Activated CD8-positive, alpha-beta memory T cell treated with anti-CD3 and anti-CD28 coated beads, Interleukin-2, amount 10 ng/mL, durations not matched to agents 7 days and 5 days (primary cell): ENCODE measurements around the gene FBXW8. TPM values are rescaled to one million over a fixed set of nuclear protein-coding genes. Genes with fewer than 3 reads are reported as not detected.

Source experiments
- ATAC-seq: fragments of 150-1000 bp; cut with Tn5 transposase; one replicate; pipeline ENCODE4 v1.10.0; 2021; ENCODE audit warnings: moderate library complexity
- CTCF ChIA-PET: fragments of 350-600 bp; sonication (Branson Sonifier 250); formaldehyde crosslinking; loops from one replicate; lab custom pipeline; 2021; ENCODE audit warnings: antibody characterized with exemption; lab: Charles Lee
- DNase-seq: peaks from one replicate; pipeline ENCODE4 v3.0.0-alpha.2; 2020
- H3K27ac Mint-ChIP-seq: one replicate; pipeline ENCODE4 v1.8.0; 2021; ENCODE audit warnings: mild to moderate bottlenecking, mixed read lengths
- H3K27me3 Mint-ChIP-seq: one replicate; pipeline ENCODE4 v1.8.0; 2021; ENCODE audit warnings: mixed read lengths
- H3K36me3 Mint-ChIP-seq: one replicate; pipeline ENCODE4 v1.8.0; 2021; ENCODE audit warnings: mild to moderate bottlenecking, mixed read lengths
- H3K4me1 Mint-ChIP-seq: one replicate; pipeline ENCODE4 v1.8.0; 2021; ENCODE audit warnings: mixed read lengths
- H3K4me3 Mint-ChIP-seq: one replicate; pipeline ENCODE4 v1.8.0; 2021; ENCODE audit warnings: mild to moderate bottlenecking, moderate library complexity, mixed read lengths
- H3K9me3 Mint-ChIP-seq: one replicate; pipeline ENCODE4 v1.8.0; 2022; ENCODE audit warnings: low read depth, mixed read lengths
- total RNA-seq, 2 experiments: library from RNA; stranded (reverse); gene quantifications; one replicate each; pipeline ENCODE4 v1.2.3, GENCODE V29; 2021

FBXW8 gene
- total RNA-seq, 2 experiments from 2014 or later: 11.5 to 12.8 TPM

DNA sequence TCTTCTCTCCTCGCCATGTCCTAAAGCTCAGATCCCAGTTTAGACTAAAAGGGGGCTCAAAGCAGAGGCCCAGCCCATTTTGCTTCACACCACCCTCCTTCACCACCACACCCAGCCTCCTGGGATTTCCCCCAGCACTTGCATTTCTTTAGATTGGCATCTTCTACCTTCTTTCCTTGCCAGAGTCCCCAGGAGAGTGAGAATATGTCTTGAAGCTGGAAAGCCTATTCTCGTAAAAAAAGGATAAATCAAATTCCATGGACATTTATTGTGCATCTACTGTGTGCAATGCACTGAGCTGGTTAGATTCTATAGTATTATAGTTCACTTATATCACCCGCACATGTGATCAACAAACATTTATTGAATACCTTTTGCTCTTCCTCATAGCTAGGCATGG lies 10.2 kb downstream of the FBXW8 start:
- no peak overlapping the region for H3K4me3 Mint-ChIP-seq
- DNase-seq (no peak), ATAC-seq (no peak)
- peaks cover 82% of the 10 kb centered on the region for H3K4me1 Mint-ChIP-seq
- H3K36me3 Mint-ChIP-seq: peaks cover 21% of the 10 kb centered on the region
- peak overlapping the region; percentile 8 for H3K27ac Mint-ChIP-seq
- H3K9me3 Mint-ChIP-seq: no peaks in the 10 kb centered on the region
- H3K27me3 Mint-ChIP-seq: no peaks in the 10 kb centered on the region
- CTCF ChIA-PET: interaction anchor here (0.8 to 1.9 kb wide), 4 partner anchors 11 to 198 kb away, joined by 3 to 4 read pairs (median 3); partner anchors contain the start of gene FBXW8

- DNase-seq (no peak), ATAC-seq (peak; percentile 57)
- Mint-ChIP-seq H3K27ac (peak overlapping the region; percentile 91), H3K27me3 (no peaks in the 10 kb centered on the region), H3K9me3 (no peaks in the 10 kb centered on the region), H3K4me3 (peak overlapping the region; percentile 19), H3K4me1 (peaks cover 76% of the 10 kb centered on the region), H3K36me3 (peaks cover 20% of the 10 kb centered on the region)
- CTCF ChIA-PET: no interaction called here
Measured at GRCh38 chr12:116922194-116922897, 11.6 kb downstream of the FBXW8 start.

DNA sequence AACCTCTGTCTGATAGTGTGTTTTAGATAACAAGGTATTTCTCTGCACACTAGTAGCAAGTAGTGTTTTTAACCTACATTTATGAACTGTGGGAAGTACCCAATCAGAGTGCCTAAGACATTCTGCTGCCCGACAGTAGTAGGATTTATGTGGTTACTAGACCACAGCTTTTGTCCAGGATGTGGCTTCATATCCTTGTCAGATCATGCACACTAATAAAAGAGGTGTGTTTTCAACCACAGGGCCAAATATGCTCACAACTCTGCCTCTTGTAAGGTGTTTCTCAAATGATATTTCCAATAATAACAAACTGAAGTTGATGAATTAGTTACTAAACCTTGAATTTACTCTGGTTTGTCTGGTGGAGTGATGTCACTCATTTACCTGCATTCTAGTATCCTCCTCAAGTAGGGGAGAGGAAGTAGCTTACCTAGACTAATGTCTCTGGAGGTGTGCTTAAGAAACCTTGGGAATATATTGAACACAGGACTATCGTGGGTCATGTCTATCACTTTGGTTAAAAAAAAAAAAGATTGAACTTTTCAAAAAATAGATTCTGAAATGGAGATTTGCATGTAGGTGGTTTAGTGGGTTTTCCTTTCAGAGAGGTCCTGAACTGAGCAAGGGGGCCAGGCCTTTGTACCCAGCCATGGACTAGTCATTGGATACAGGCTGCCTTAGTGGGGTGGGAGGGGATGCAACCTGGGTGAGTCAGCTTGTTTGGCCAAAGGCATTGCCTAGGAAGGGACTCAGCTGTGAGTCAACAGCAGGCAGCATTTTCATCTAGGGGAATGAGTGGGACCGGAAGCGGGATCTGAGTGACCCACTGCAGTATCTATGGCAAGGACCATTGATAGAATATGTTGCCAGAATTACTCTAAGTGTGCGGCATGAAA lies 14.1 kb downstream of the FBXW8 start:
- H3K9me3 Mint-ChIP-seq: no peaks in the 10 kb centered on the region
- DNase-seq (peak; percentile 87), ATAC-seq (peak; percentile 84)
- H3K4me3 Mint-ChIP-seq: peak overlapping the region; percentile 46
- peak overlapping the region; percentile 82 for H3K27ac Mint-ChIP-seq
- H3K4me1 Mint-ChIP-seq: peaks cover 65% of the 10 kb centered on the region
- H3K27me3 Mint-ChIP-seq: no peaks in the 10 kb centered on the region
- CTCF ChIA-PET: interaction anchor here (1.4 to 2.0 kb wide), 2 partner anchors 13 to 37 kb away, joined by 3 to 6 read pairs; no protein-coding TSS in a partner anchor
- peaks cover 30% of the 10 kb centered on the region for H3K36me3 Mint-ChIP-seq

DNA sequence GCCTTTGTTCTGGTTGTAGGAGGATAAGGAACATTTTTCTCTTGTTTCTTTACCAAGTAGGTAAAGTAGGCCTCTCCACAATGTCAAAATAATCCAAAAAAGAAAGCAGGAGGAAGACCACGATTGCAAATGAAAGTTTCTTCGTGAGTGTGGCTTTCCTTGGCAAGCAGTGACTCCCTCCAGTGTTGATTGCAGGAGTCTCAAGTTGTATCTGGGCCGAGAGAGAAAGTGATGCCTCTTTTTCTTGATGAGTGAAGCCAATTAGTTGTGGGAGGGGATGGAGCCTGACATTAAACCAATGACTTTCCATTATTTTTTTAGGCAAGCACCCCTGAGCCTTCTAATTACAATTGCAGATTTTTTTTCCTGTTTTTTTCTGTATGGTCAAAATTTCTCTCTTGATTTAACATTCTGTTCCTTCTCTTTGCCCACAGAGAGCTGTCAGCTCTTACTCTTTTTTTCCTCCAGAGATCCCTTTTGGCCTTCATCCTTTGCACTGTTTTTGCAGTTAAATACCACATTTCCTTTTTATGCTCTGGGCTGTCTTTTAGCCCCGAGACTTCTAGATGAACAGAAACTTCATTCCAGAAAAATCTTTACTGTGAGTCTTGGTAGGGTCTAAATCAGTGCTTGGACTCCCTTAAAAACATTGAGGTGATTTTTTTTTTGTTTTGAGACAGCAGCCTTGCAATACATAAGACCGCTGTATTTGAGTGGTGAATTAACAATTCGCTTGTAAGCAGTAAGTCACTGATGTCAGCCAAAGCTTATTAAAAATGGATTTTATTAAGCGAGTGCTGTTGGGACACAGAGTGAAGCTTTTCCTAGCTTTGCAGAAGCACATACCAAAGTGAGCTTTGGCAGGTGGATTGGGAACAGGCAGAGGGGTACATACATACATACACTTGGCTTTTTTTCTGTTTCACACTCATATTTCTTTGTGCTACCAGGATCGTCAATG lies 15.8 kb downstream of the FBXW8 start:
- peaks cover 50% of the 10 kb centered on the region for H3K4me1 Mint-ChIP-seq
- CTCF ChIA-PET: interaction anchor here (1.3 kb wide), 1 partner anchor 14 kb away, joined by 3 read pairs; no protein-coding TSS in a partner anchor
- no peaks in the 10 kb centered on the region for H3K27me3 Mint-ChIP-seq
- DNase-seq (no peak), ATAC-seq (no peak)
- peaks cover 37% of the 10 kb centered on the region for H3K36me3 Mint-ChIP-seq
- no peak overlapping the region for H3K27ac Mint-ChIP-seq
- no peak overlapping the region for H3K4me3 Mint-ChIP-seq
- no peaks in the 10 kb centered on the region for H3K9me3 Mint-ChIP-seq

DNA sequence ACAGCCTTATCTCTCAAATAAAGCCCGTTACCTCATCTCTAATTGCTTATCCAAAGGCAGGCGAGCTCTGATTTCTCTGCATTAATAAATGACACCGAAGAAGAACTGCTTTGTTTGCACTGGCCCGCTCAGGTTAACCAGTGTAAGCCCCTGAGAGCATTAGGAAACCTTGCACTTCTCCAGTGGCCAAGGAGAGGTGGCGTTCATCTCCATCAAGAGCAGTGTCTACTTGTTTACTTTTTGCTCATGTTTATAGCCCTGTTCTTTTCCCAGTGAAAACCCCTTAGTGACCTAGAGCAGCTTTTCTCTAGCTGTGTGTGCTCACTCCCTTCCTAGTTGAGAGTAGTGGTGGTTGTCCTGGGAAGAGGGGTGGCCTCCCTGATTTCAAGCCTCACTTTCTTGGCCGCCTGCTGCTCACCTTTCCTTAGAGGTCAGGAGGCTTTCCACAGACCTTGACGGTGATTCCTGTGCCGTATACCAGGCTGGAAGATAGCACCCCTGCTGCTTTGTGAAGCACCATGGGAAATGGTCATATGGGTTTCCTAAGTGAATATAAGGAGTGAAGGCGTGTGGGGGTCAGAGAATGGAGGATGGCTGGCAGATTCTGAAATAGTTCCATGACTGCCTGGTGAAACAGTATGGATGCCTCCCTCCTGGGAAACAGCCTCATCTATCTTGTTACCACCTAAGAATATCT lies 16.6 kb downstream of the FBXW8 start:
- ATAC-seq: no peak
- peaks cover 42% of the 10 kb centered on the region for H3K36me3 Mint-ChIP-seq
- no peak for DNase-seq
- peaks cover 45% of the 10 kb centered on the region for H3K4me1 Mint-ChIP-seq
- no peak overlapping the region for H3K27ac Mint-ChIP-seq
- no peak overlapping the region for H3K4me3 Mint-ChIP-seq
- CTCF ChIA-PET: interaction anchor here (1.3 kb wide), 1 partner anchor 13 kb away, joined by 3 read pairs; no protein-coding TSS in a partner anchor
- no peaks in the 10 kb centered on the region for H3K9me3 Mint-ChIP-seq
- H3K27me3 Mint-ChIP-seq: no peaks in the 10 kb centered on the region

- ATAC-seq (no peak), DNase-seq (no peak)
- H3K27ac Mint-ChIP-seq: no peak overlapping the region
- H3K27me3 Mint-ChIP-seq: no peaks in the 10 kb centered on the region
- CTCF ChIA-PET: interaction anchor here (1.1 kb wide), 1 partner anchor 16 kb away, joined by 3 read pairs; no protein-coding TSS in a partner anchor
- peaks cover 37% of the 10 kb centered on the region for H3K4me1 Mint-ChIP-seq
- no peak overlapping the region for H3K4me3 Mint-ChIP-seq
- H3K36me3 Mint-ChIP-seq: peaks cover 45% of the 10 kb centered on the region
- no peaks in the 10 kb centered on the region for H3K9me3 Mint-ChIP-seq
Measured at GRCh38 chr12:116928504-116928903, 17.8 kb downstream of the FBXW8 start.

DNA sequence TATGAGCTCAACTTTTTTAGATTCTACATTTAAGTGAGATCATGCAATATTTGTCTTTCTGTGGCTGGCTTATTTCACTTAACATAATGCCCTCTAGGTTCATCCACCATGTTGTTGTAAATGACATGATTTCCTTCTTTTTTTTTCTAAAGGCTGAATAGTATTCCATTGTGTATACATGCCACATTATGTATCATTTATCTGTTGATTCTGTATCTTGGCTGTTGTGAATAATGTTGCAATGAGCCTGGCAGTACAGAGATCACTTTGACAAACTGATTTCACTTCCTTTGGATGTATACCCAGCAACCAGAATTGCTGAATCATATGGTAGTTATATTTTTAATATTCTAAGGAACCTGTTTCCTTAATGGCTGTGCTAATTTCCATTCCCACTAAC lies 19.1 kb downstream of the FBXW8 start:
- ATAC-seq (no peak), DNase-seq (no peak)
- Mint-ChIP-seq H3K4me1 (peaks cover 25% of the 10 kb centered on the region), H3K9me3 (no peaks in the 10 kb centered on the region), H3K36me3 (peaks cover 50% of the 10 kb centered on the region), H3K27ac (peak overlapping the region; percentile 22), H3K27me3 (no peaks in the 10 kb centered on the region), H3K4me3 (no peak overlapping the region)
- CTCF ChIA-PET: interaction anchor here (1.1 kb wide), 1 partner anchor 14 kb away, joined by 3 read pairs; no protein-coding TSS in a partner anchor

DNA sequence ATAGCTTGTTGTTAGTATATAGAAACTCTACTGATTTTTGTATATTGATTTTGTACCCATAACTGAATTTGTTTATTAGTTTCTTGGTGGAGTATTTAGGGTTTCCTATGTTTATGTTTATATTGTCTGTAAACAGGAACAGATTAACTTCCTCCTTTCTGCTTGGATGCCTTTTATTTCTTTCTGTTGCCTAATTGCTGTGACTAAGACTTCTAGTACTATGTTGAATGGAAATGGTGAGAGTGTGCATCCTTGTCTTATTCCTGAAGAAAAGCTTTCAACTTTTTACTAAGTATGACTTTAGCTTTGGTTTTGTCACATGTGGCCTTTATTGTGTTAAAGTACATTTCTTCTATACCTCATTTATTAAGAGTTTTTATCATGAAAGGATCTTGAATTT lies 20.9 kb downstream of the FBXW8 start:
- Mint-ChIP-seq H3K9me3 (no peaks in the 10 kb centered on the region), H3K4me1 (peaks cover 8% of the 10 kb centered on the region), H3K36me3 (peaks cover 50% of the 10 kb centered on the region), H3K27me3 (no peaks in the 10 kb centered on the region), H3K4me3 (no peak overlapping the region), H3K27ac (no peak overlapping the region)
- CTCF ChIA-PET: interaction anchor here (0.7 to 0.9 kb wide), 2 partner anchors 188 to 228 kb away, joined by 3 read pairs; no protein-coding TSS in a partner anchor
- DNase-seq (no peak), ATAC-seq (no peak)

DNA sequence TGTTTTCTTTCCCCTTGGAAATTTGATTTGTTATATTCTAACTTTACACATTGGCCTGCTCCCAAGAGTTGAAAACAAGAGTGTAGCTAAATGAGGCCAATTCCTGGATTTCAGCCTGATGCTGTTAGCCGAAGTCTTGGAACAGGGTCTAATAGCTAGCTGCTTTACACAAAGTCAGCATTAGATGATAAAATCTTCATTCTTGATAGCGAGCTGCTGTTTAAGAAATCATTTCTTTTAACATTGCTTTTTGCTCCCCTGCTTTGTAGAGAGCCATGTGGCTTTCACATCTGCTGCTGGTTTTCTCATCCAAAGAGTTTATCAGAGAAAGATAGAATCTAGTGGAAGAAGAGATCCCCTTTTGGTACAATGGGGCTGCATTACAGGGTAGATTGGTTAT lies 22.3 kb downstream of the FBXW8 start:
- no peak for ATAC-seq
- peaks cover 7% of the 10 kb centered on the region for H3K4me1 Mint-ChIP-seq
- CTCF ChIA-PET: no interaction called here
- H3K4me3 Mint-ChIP-seq: no peak overlapping the region
- H3K36me3 Mint-ChIP-seq: peaks cover 48% of the 10 kb centered on the region
- no peaks in the 10 kb centered on the region for H3K27me3 Mint-ChIP-seq
- H3K27ac Mint-ChIP-seq: no peak overlapping the region
- H3K9me3 Mint-ChIP-seq: no peaks in the 10 kb centered on the region
- DNase-seq: no peak

GRCh38 chr12:116933512-116934246 lies 22.9 kb downstream of the FBXW8 start:
- Mint-ChIP-seq H3K36me3 (peaks cover 44% of the 10 kb centered on the region), H3K27ac (no peak overlapping the region), H3K4me3 (no peak overlapping the region), H3K4me1 (peaks cover 7% of the 10 kb centered on the region), H3K9me3 (no peaks in the 10 kb centered on the region), H3K27me3 (no peaks in the 10 kb centered on the region)
- ATAC-seq (no peak), DNase-seq (no peak)
- CTCF ChIA-PET: no interaction called here

DNA sequence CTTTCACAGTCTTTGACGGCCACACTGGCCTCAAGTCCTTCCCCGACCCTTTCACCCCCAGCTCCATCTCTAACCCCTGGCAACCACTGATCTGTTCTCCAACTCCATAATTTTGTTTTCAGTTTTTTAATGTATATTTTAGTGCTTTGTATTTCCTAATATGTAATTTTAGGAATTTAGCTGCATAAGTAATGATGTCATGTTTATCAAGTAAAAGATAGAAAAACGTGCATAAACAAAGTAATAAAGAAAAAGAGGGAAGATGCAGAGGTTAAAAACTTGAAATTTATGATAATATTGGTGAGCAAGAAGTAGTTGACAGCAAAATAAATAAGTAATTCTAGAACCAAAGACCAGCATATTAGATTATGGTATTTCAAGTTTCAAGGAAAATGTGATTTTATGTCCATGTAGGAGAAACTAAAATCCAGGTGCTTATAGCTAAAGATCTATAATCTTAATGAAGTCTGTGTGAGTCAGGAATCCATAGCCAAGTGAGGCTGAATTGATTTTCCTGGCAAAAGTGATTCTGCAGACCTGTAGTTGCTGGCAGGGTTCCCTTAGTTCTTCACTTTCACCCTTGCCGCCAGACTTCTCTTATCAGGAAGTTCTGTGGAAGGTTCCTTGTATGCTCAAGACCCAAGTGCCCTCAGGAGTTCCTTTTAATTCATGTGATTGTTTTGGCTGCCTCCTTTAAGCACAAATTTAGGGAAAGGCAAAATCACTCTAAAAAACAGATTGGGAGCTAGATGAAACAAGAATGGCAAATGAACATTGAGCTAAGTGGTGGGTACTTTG lies 24.4 kb downstream of the FBXW8 start:
- CTCF ChIA-PET: interaction anchor here (0.6 to 1.6 kb wide), 2 partner anchors 19 to 200 kb away, joined by 3 to 6 read pairs; no protein-coding TSS in a partner anchor
- no peak for DNase-seq
- no peak for ATAC-seq

More for the DNA sequence above, 24.4 kb downstream of the FBXW8 start:
- no peak overlapping the region for H3K4me3 Mint-ChIP-seq
- no peaks in the 10 kb centered on the region for H3K27me3 Mint-ChIP-seq
- no peak overlapping the region for H3K27ac Mint-ChIP-seq
- H3K36me3 Mint-ChIP-seq: peaks cover 38% of the 10 kb centered on the region
- H3K4me1 Mint-ChIP-seq: peaks cover 4% of the 10 kb centered on the region
- H3K9me3 Mint-ChIP-seq: no peaks in the 10 kb centered on the region
